Testis (tissue), 2 donors: ENCODE data around the gene PHYH.

Experiments used
- CTCF ChIP-seq, 3 experiments: fragments of 450-650 bp in 2 of 3; fragments of 200-600 bp in 1 of 3; sonication (generic) in 1 of 3; IDR thresholded peaks; one replicate each; pipeline ENCODE4 v1.5.1; 2016 to 2019; ENCODE audit warnings: antibody characterized with exemption in 3 of 3, mild to moderate bottlenecking in 2 of 3, moderate library complexity in 1 of 3
- POLR2A ChIP-seq: fragments of 450-650 bp; IDR thresholded peaks from one replicate; pipeline ENCODE4 v1.6.1; 2017; ENCODE audit warnings: antibody characterized with exemption, mild to moderate bottlenecking, moderate library complexity

- no peak for TF ChIP-seq CTCF (IDR thresholded peaks at IDR 0.05)
- peak; percentile 42 for TF ChIP-seq POLR2A
These were observed at the start of gene PHYH for GRCh38 chr10:13299437-13300287.
